Dermis microvascular lymphatic vessel endothelial cell (primary cell): Measurements from ENCODE around the gene RNF144A. TPM values are rescaled to one million over a fixed set of nuclear protein-coding genes. Genes with fewer than 3 reads are reported as not detected.

Experiments used
- DNase-seq, 2 donors: peaks; one replicate each; pipeline versions ENCODE4 v3.0.0 to v3.0.0-alpha.2; 2010; ENCODE audit warnings: low read depth in 2 of 2
- total RNA-seq: library from RNA; depleted of rRNA; stranded (reverse); fragments of >200 nt; gene quantifications from 2 replicates; pipeline ENCODE4 v1.2.1, GENCODE V29; 2014

Gene RNF144A
- total RNA-seq, 1 donor from 2014 or later: 10.5 TPM

GRCh38 chr2:7040547-7040946, 123.3 kb downstream of the RNF144A start:
- DNase-seq: no peak

DNA sequence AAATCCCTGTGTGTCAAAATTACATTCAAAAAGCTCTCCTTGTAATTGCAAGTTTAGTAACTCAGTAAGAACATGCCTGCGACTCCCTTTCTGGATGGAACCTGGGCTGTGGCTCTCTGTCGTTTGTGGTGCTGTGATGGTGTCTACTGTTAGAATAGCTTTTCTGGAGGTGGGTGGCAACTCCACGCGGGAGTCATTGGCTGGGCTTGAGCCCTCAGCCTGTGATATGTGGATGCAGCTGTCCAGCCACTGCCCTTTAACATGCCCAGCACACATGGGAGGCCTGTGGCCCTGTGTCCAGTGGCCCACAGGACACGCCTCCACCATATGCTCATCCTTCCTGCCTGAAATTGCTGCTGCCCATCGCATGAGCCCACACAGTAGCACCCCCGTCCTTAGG, 124.2 kb downstream of the RNF144A start:
- no peak for DNase-seq

GRCh38 chr2:7043690-7044089, 126.5 kb downstream of the RNF144A start:
- no peak for DNase-seq

GRCh38 chr2:7044253-7045250, 127.3 kb downstream of the RNF144A start:
- peak; percentile 41 to 55 for DNase-seq

GRCh38 chr2:7045601-7046590, 128.7 kb downstream of the RNF144A start:
- peak; percentile 19 to 34 for DNase-seq

DNA sequence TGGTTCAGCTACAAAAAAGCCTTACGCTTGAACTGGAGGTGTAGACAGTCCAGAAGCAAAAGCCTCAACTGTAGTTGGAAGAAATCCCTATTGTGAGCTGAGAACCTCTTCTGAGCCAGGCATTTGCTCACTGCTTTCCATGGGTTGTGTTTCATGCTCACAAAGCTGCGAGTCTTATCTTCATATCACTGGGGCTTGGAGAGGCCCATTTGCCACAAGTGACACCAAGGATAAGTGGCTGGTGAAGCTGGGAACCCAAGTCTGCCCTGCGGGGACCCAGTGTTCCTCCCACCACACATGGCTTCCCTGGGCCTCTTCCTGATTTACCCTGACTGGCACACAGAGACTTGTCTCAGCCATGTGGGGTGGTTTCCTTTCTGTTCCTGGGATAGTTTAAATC, 130.4 kb downstream of the RNF144A start:
- no peak for DNase-seq

GRCh38 chr2:7048762-7049294, 131.6 kb downstream of the RNF144A start:
- DNase-seq: no peak

DNA sequence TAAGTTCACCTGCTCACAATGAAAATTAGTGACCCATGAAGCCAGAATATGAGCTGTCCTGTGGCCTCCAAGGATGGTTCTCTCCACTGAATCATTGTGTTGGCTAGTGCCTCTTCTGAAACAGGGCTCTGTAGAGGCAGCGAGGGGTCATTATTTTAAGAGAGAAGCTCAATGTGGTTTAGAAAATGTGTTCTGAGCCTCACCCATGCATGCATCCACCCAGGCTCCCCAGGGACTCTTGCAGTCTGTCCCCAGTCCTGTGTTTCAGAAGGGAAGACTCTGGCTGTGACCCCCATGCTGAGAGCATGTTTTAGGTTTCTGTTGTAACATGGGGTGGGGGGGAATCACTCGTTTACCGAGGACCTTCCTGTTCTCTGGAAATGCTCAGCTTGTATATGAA, 135.2 kb downstream of the RNF144A start:
- no peak for DNase-seq

DNA sequence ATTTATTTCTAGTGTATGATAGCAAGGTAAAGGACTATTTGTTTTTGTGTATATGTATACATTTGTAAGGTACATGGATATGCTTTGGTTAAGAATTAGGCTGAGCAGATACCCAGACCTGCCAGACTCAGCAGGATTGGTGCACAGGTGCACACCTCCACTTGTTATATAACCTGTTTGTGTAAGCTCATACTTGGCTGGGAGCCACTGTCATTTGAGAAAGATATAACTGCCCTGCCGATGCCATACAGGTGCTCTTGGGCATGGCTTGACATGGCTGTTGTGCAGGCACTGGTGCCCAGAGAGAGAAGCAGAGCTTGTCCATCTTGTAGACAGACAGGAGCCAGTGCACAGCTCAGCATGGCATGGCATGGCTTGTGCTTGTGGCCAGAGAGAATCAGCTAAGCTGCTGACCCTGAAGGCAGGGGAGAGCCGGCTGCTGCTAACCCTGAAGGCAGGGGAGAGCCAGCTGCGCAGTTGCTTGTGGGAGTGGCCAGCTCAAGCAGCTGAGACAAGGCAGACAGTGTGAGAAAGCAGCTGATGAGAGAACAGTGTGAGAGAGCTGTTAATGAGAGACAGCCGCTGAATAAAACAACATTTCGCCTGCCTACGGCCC, 136.5 kb downstream of the RNF144A start:
- DNase-seq: no peak

DNA sequence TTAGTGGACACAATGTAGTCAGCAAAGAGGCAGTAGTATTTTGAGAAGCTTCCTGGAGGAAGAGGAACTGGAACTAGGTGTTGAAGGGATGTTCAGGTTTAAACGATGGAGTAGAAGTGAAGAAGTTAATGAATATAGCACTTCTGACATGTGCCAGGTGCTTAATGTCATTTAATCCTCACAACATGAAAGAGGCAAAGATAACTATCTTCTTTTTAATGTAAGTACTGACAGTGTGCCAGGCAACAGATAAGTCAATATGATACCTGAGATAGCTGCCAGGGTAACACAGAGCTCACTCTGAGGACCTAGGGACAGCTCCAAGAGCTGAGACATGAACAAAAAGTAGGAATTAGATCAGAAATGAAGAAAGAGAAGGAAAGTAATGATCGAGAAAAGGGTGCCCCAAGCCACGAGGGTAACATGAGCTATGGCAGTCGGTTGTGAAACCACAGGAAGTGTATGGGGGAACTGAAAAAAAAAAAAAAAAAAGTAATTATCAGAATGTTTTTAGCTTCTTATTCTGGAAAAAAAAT, 140.7 kb downstream of the RNF144A start:
- DNase-seq: no peak

GRCh38 chr2:7060156-7060555, 142.9 kb downstream of the RNF144A start:
- no peak for DNase-seq

- no peak for DNase-seq
Measured at GRCh38 chr2:7060631-7061449, 143.6 kb downstream of the RNF144A start.

DNA sequence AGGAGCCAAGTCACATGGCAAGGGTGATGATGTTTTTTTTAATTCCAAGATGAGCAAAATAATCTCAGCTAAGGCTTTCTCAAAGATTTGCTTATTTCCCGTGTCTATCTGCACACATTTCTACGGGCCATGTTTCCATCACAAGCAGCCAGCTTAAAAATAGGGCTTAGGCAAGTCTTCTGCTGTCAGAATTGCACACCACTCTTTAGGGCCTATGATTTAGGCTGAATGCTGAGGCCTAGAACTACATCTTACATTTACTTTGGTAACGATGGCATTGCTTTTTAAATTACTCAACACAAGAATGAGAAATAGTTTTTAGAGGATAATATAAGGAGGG, 144.2 kb downstream of the RNF144A start:
- no peak for DNase-seq

GRCh38 chr2:7061921-7062320, 144.7 kb downstream of the RNF144A start:
- no peak for DNase-seq

GRCh38 chr2:7063789-7064188, 146.6 kb downstream of the RNF144A start:
- no peak for DNase-seq

GRCh38 chr2:7068457-7068856, 151.2 kb downstream of the RNF144A start:
- DNase-seq: no peak

- no peak for DNase-seq
Measured at GRCh38 chr2:7070483-7070882, 153.3 kb downstream of the RNF144A start.

DNA sequence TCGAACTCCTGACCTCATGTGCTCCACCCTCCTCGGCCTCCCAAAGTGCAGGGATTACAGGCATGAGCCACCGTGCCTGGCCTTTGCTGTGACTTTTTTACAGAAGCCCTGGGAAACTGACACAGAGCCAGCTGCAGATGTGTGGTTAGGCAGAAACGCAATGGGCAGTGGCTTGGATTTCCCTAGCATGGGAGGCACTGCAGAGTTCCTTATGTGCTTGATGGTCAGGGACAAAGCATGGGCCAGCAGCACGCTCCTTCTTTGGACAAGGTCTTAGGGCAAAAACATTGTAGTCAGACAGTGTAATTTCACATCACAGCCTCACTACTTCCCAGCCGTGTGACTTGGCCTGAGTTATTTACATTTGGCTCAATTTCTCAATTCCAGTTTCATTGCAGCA, 153.9 kb downstream of the RNF144A start:
- no peak for DNase-seq

- no peak for DNase-seq
Measured at GRCh38 chr2:7071916-7072556, 154.8 kb downstream of the RNF144A start.

DNA sequence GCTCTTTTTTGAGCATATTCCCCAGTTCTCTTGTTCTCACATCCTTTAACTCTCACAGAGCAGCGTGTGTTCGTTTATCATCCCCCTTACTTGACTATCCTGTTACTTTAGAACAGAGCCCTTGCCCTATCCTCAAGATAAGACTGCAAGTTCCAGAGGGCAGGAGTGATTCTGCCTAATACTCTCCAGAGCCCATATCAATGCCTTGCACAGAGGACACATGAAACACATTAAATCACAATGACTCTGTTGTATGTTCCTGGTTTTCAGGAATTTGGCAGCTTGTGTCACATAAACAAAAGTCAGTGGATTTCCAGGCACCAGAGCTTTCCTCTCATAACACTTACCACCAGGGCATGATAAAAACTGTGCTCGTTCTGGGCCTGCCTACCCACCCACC, 156.7 kb downstream of the RNF144A start:
- DNase-seq: no peak
